Astrocyte of the cerebellum (primary cell): Measurements from ENCODE around the gene MRPL20.
A peak's percentile ranks its signal among the peaks of the same experiment; 100 is the strongest.

Experiments
- DNase-seq: peaks from one replicate; pipeline ENCODE4 v3.0.0-alpha.2; 2011; ENCODE audit warnings: low read depth
- H3K4me3 ChIP-seq: 2 replicates; pipeline ENCODE4 v1.5.1; 2011; ENCODE audit warnings: mild to moderate bottlenecking, low read depth, low read length, moderate library complexity
- CTCF ChIP-seq: IDR thresholded peaks from 2 replicates; pipeline ENCODE4 v1.5.1; 2012; ENCODE audit warnings: low read length, low read depth, moderate library complexity, mild to moderate bottlenecking; ENCODE audit errors: missing control alignments
- in situ Hi-C: cut with HindIII; loops from 2 replicates; pipeline ENCODE4 v1.10.0; 2017; ENCODE audit warnings: low sequenced_read_pairs

Gene MRPL20

GRCh38 chr1:1357871-1358432, 49.1 kb downstream of the MRPL20 start:
- TF ChIP-seq CTCF = no peak
- H3K4me3 ChIP-seq = peak overlapping the region; percentile 87
- DNase-seq = no peak
- in situ Hi-C loops = no loop called here

- in situ Hi-C loops = no loop called here
- no peak for DNase-seq
- TF ChIP-seq CTCF = no peak
- peak overlapping the region; percentile 87 for H3K4me3 ChIP-seq
Observed at GRCh38 chr1:1356796-1357401, 50.2 kb downstream of the MRPL20 start.

GRCh38 chr1:1356166-1356795, 50.8 kb downstream of the MRPL20 start:
- no peak for DNase-seq
- TF ChIP-seq CTCF = no peak
- H3K4me3 ChIP-seq = peak overlapping the region; percentile 87
- in situ Hi-C loops = no loop called here

GRCh38 chr1:1355416-1355815, 51.7 kb downstream of the MRPL20 start:
- in situ Hi-C loops = no loop called here
- TF ChIP-seq CTCF = no peak
- H3K4me3 ChIP-seq = peak overlapping the region; percentile 87
- DNase-seq = no peak

- DNase-seq = no peak
- in situ Hi-C loops = no loop called here
- TF ChIP-seq CTCF = no peak
- H3K4me3 ChIP-seq = peak overlapping the region; percentile 87
Observed at GRCh38 chr1:1354271-1355247, 52.5 kb downstream of the MRPL20 start.
